DMS53 (cell line): ENCODE results near the gene C11orf68.
A peak's percentile ranks its signal among the peaks of the same experiment; 100 is the strongest.
"Not testable (repeated sequence)": the region's sequence is repeated elsewhere in the genome, so short reads cannot be mapped to it uniquely, and the experiment has no call there.

ENCODE experiments used
- DNase-seq: peaks from one replicate; lab custom pipeline; 2025; lab: John Stamatoyannopoulos, UW

C11orf68 gene

GRCh38 chr11:65918211-65919140 is at the start of gene C11orf68:
TSS of gene C11orf68 (minus strand) at chr11:65919062. CDS start at chr11:65919031, 31 bp downstream.
- peak; percentile 77 for DNase-seq

GRCh38 chr11:65967329-65967934 is 48.6 kb upstream of the C11orf68 start:
- DNase-seq = no peak

GRCh38 chr11:65965986-65966762 is 47.3 kb upstream of the C11orf68 start:
- no peak for DNase-seq

- no peak for DNase-seq
These were observed 46.0 kb upstream of the C11orf68 start for GRCh38 chr11:65964906-65965305.

GRCh38 chr11:65962141-65962564 is 43.3 kb upstream of the C11orf68 start:
- no peak for DNase-seq

GRCh38 chr11:65961267-65962140 is 42.6 kb upstream of the C11orf68 start, which contains the start of gene SART1:
TSS of gene SART1 (plus strand) at chr11:65961734. CDS start at chr11:65961781, 47 bp downstream.
- peak; percentile 99 for DNase-seq

- no peak for DNase-seq
These were observed 42.0 kb upstream of the C11orf68 start for GRCh38 chr11:65960824-65961266.

- DNase-seq = no peak
These were observed 40.0 kb upstream of the C11orf68 start for GRCh38 chr11:65958774-65959420.

GRCh38 chr11:65958291-65958690 is 39.4 kb upstream of the C11orf68 start:
- DNase-seq = no peak

GRCh38 chr11:65954771-65955170 is 35.9 kb upstream of the C11orf68 start:
- no peak for DNase-seq

GRCh38 chr11:65953471-65953870 is 34.6 kb upstream of the C11orf68 start:
- DNase-seq = no peak

- DNase-seq = no peak
These were observed 33.2 kb upstream of the C11orf68 start for GRCh38 chr11:65952052-65952521.

- DNase-seq = not testable (repeated sequence)
These were observed 32.8 kb upstream of the C11orf68 start for GRCh38 chr11:65951641-65952040.

GRCh38 chr11:65950711-65951110 is 31.8 kb upstream of the C11orf68 start:
- DNase-seq = not testable (repeated sequence)

GRCh38 chr11:65947603-65948125 is 28.8 kb upstream of the C11orf68 start:
- no peak for DNase-seq

- DNase-seq = no peak
These were observed 28.3 kb upstream of the C11orf68 start for GRCh38 chr11:65947133-65947532.

- no peak for DNase-seq
These were observed 27.8 kb upstream of the C11orf68 start for GRCh38 chr11:65946655-65947054.

- peak; percentile 50 for DNase-seq
These were observed 27.2 kb upstream of the C11orf68 start for GRCh38 chr11:65945941-65946558.

- DNase-seq = no peak
These were observed 26.6 kb upstream of the C11orf68 start, which contains the start of gene TSGA10IP for GRCh38 chr11:65945430-65945911. TSS of gene TSGA10IP (plus strand) at chr11:65945480. CDS start at chr11:65945676, 196 bp downstream.
